CD14-positive monocyte (primary cell): ENCODE measurements around the gene SORBS1. TPM values are rescaled to one million over a fixed set of nuclear protein-coding genes. Genes with fewer than 3 reads are reported as not detected.

Experiments
- DNase-seq, 3 donors: peaks; one replicate each; pipeline ENCODE4 v3.0.0-alpha.2; 2011 to 2022
- H2AFZ ChIP-seq: 2 replicates; pipeline ENCODE4 v1.6.0; 2012; ENCODE audit warnings: mild to moderate bottlenecking, low read depth, low read length, inconsistent platforms; ENCODE audit not compliant: insufficient read depth, poor library complexity, severe bottlenecking
- H3K27ac ChIP-seq, 2 donors: 1 replicate in 1 of 2; 2 replicates in 1 of 2; pipeline ENCODE4 v1.5.1; 2012 to 2013; ENCODE audit warnings: low read length in 2 of 2, control low read depth in 1 of 2, inconsistent platforms in 1 of 2, low read depth in 1 of 2, mild to moderate bottlenecking in 1 of 2
- H3K27me3 ChIP-seq, 2 donors: one replicate each; pipeline versions ENCODE4 v1.6.0 to v1.6.1; 2011 to 2013; ENCODE audit warnings: low read length in 2 of 2; ENCODE audit not compliant: control insufficient read depth in 2 of 2, insufficient read depth in 2 of 2
- H3K36me3 ChIP-seq, 2 donors: replicated peaks in 1 of 2; 1 replicate in 1 of 2; 2 replicates in 1 of 2; pipeline versions ENCODE4 v1.5.1 to v1.6.1; 2012 to 2013; ENCODE audit warnings: low read length in 2 of 2, control low read depth in 1 of 2, inconsistent platforms in 1 of 2, mild to moderate bottlenecking in 1 of 2; ENCODE audit not compliant: insufficient read depth in 2 of 2, control insufficient read depth in 1 of 2
- H3K4me1 ChIP-seq, 2 donors: 1 replicate in 1 of 2; 2 replicates in 1 of 2; pipeline versions ENCODE4 v1.5.1 to v1.6.1; 2012 to 2013; ENCODE audit warnings: low read length in 2 of 2, control low read depth in 1 of 2, inconsistent platforms in 1 of 2, mild to moderate bottlenecking in 1 of 2, moderate library complexity in 1 of 2; ENCODE audit not compliant: insufficient read depth in 2 of 2, control insufficient read depth in 1 of 2
- H3K4me2 ChIP-seq: replicated peaks from 2 replicates; pipeline ENCODE3; 2012; ENCODE audit warnings: low read length, moderate library complexity, mild to moderate bottlenecking; ENCODE audit not compliant: poor library complexity, severe bottlenecking; ENCODE audit errors: extremely low read depth
- H3K4me3 ChIP-seq, 3 experiments: fragments of 200-600 bp in 1 of 3; sonication (generic) in 1 of 3; replicated peaks in 1 of 3; 1 replicate in 2 of 3; 2 replicates in 1 of 3; pipeline ENCODE4 v1.5.1; 2011 to 2013; ENCODE audit warnings: low read length in 3 of 3, mild to moderate bottlenecking in 3 of 3, control low read depth in 2 of 3, low read depth in 2 of 3, inconsistent platforms in 1 of 3, moderate library complexity in 1 of 3
- H3K79me2 ChIP-seq: 2 replicates; pipeline ENCODE4 v1.6.0; 2012; ENCODE audit warnings: mild to moderate bottlenecking, control low read depth, inconsistent platforms, low read length, moderate library complexity; ENCODE audit not compliant: insufficient read depth
- H3K9ac ChIP-seq: 2 replicates; pipeline ENCODE4 v1.6.0; 2017; ENCODE audit warnings: low read length, mild to moderate bottlenecking; ENCODE audit not compliant: insufficient read depth, poor library complexity, severe bottlenecking
- H3K9me3 ChIP-seq, 2 donors: replicated peaks in 1 of 2; 1 replicate in 1 of 2; 2 replicates in 1 of 2; pipeline versions ENCODE4 v1.5.1 to v1.6.1; 2012 to 2013; ENCODE audit warnings: low read length in 2 of 2, control low read depth in 1 of 2; ENCODE audit not compliant: control insufficient read depth in 1 of 2, insufficient read depth in 1 of 2
- H4K20me1 ChIP-seq: 2 replicates; pipeline ENCODE4 v1.6.0; 2012; ENCODE audit warnings: mild to moderate bottlenecking, low read length, control low read depth, moderate library complexity; ENCODE audit not compliant: insufficient read depth
- H3K27ac Mint-ChIP-seq, 7 donors: one replicate each; pipeline ENCODE4 v1.8.0; 2020; ENCODE audit warnings: mild to moderate bottlenecking in 7 of 7, mixed read lengths in 7 of 7, moderate library complexity in 6 of 7, inconsistent platforms in 2 of 7
- H3K27me3 Mint-ChIP-seq, 3 donors: one replicate each; pipeline ENCODE4 v1.8.0; 2021 to 2022; ENCODE audit warnings: low read depth in 3 of 3, mild to moderate bottlenecking in 3 of 3, mixed read lengths in 3 of 3, moderate library complexity in 3 of 3, inconsistent platforms in 1 of 3
- H3K36me3 Mint-ChIP-seq, 2 donors: one replicate each; pipeline ENCODE4 v1.8.0; 2020; ENCODE audit warnings: mixed read lengths in 2 of 2, inconsistent platforms in 1 of 2, mild to moderate bottlenecking in 1 of 2
- H3K4me1 Mint-ChIP-seq: one replicate; pipeline ENCODE4 v1.8.0; 2020; ENCODE audit warnings: mild to moderate bottlenecking, mixed read lengths
- H3K4me3 Mint-ChIP-seq, 2 donors: one replicate each; pipeline ENCODE4 v1.8.0; 2020; ENCODE audit warnings: mild to moderate bottlenecking in 2 of 2, mixed read lengths in 2 of 2, moderate library complexity in 1 of 2
- H3K9me3 Mint-ChIP-seq, 7 donors: one replicate each; pipeline ENCODE4 v1.8.0; 2020 to 2022; ENCODE audit warnings: mixed read lengths in 7 of 7, mild to moderate bottlenecking in 6 of 7, moderate library complexity in 6 of 7, inconsistent platforms in 2 of 7
- CTCF ChIP-seq: fragments of 200-600 bp; IDR thresholded peaks from one replicate; pipeline ENCODE4 v1.8.0; 2022; ENCODE audit warnings: antibody characterized with exemption, mild to moderate bottlenecking
- WGBS: methylation state at CpG from one replicate; pipeline ENCODE4 v1.1.5; 2013; ENCODE audit warnings: missing lambda C conversion rate; ENCODE audit not compliant: insufficient coverage; 5-methylcytosine and 5-hydroxymethylcytosine counted together
- intact Hi-C, 2 donors: fragments of 100-400 bp; cut with micrococcal nuclease; formaldehyde crosslinking; loops; one replicate each; pipeline versions ENCODE4 v1.15.0 to v1.15.1; 2023
- polyA plus RNA-seq, 3 donors: library from polyadenylated mRNA; depleted of rRNA in 1 of 3; unstranded in 2 of 3; stranded (reverse) in 1 of 3; fragments of 300-500 nt in 2 of 3; fragments of >200 nt in 1 of 3; fragmentation: Illumina TruSeq in 2 of 3; gene quantifications; 1 replicate in 2 of 3; 2 replicates in 1 of 3; pipeline ENCODE4 v1.2.3, GENCODE V29; 2012 to 2021

The SORBS1 gene
- polyA plus RNA-seq, 3 donors = 0.08 to 0.15 TPM; not detected in 1

DNA sequence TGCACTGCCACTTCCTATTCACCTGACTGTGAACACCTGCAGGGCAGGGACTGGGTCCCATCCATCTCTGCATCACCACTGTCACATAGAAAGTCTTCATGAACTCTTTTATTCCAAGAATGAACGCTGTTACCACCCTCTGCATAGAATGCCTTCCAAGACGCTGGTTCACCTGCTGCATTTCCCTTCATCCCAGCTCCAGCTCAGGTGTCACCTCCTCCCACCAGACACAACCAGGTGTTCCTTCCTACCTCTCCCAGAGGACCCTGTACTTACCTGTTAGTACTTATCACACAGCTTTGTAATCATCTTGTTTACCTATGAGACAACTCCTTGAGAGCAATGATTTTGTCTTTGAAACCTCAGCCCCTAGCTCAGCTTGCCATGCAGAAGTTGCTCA is 31.1 kb downstream of the SORBS1 start:
- Histone ChIP-seq H3K4me1 (no peaks in the 10 kb centered on the region), H3K9ac (no peak overlapping the region), H2AFZ (no peak overlapping the region), H4K20me1 (no peaks in the 10 kb centered on the region), H3K27me3 (no peaks in the 10 kb centered on the region), H3K27ac (no peak overlapping the region), H3K36me3 (no peaks in the 10 kb centered on the region), H3K4me3 (no peak overlapping the region), H3K9me3 (no peaks in the 10 kb centered on the region), H3K79me2 (no peaks in the 10 kb centered on the region), H3K4me2 (no peak overlapping the region)
- WGBS = 100% methylated on average over 2 of the region's 2 CpGs
- peaks cover 3% of the 10 kb centered on the region for H3K4me1 Mint-ChIP-seq
- no peak overlapping the region for H3K27ac Mint-ChIP-seq
- no peaks in the 10 kb centered on the region for H3K36me3 Mint-ChIP-seq
- no peak for DNase-seq
- intact Hi-C loops = no loop called here
- H3K4me3 Mint-ChIP-seq = no peak overlapping the region
- H3K27me3 Mint-ChIP-seq = peaks cover 3 to 6% (median 6%) of the 10 kb centered on the region in 3 donors
- no peaks in the 10 kb centered on the region for H3K9me3 Mint-ChIP-seq
- TF ChIP-seq CTCF = no peak

GRCh38 chr10:95526044-95526443 is 35.1 kb downstream of the SORBS1 start:
- H3K27me3 ChIP-seq = no peaks in the 10 kb centered on the region
- Mint-ChIP-seq H3K27me3 (peaks cover 0 to 3% (median 1%) of the 10 kb centered on the region in 3 donors), H3K36me3 (no peaks in the 10 kb centered on the region), H3K9me3 (no peaks in the 10 kb centered on the region), H3K27ac (no peak overlapping the region), H3K4me3 (no peak overlapping the region), H3K4me1 (no peaks in the 10 kb centered on the region)
- DNase-seq = no peak
- H2AFZ ChIP-seq = no peak overlapping the region
- H3K9ac ChIP-seq = no peak overlapping the region
- H3K4me2 ChIP-seq = no peak overlapping the region
- H3K4me1 ChIP-seq = no peaks in the 10 kb centered on the region
- no peaks in the 10 kb centered on the region for H3K9me3 ChIP-seq
- intact Hi-C loops = no loop called here
- no peak for TF ChIP-seq CTCF
- 97% methylated on average over 3 of the region's 7 CpGs for WGBS
- H4K20me1 ChIP-seq = no peaks in the 10 kb centered on the region
- no peaks in the 10 kb centered on the region for H3K36me3 ChIP-seq
- no peaks in the 10 kb centered on the region for H3K79me2 ChIP-seq
- no peak overlapping the region for H3K27ac ChIP-seq
- no peak overlapping the region for H3K4me3 ChIP-seq
